ENCODE results near the gene RAB11A. TPM values are rescaled to one million over a fixed set of nuclear protein-coding genes. Genes with fewer than 3 reads are reported as not detected.
A peak's percentile ranks its signal among the peaks of the same experiment; 100 is the strongest.
"Not testable (repeated sequence)": the region's sequence is repeated elsewhere in the genome, so short reads cannot be mapped to it uniquely, and the experiment has no call there.

The RAB11A gene
- total RNA-seq, 2 experiments from 2014 or later: 130 to 197 TPM

DNA sequence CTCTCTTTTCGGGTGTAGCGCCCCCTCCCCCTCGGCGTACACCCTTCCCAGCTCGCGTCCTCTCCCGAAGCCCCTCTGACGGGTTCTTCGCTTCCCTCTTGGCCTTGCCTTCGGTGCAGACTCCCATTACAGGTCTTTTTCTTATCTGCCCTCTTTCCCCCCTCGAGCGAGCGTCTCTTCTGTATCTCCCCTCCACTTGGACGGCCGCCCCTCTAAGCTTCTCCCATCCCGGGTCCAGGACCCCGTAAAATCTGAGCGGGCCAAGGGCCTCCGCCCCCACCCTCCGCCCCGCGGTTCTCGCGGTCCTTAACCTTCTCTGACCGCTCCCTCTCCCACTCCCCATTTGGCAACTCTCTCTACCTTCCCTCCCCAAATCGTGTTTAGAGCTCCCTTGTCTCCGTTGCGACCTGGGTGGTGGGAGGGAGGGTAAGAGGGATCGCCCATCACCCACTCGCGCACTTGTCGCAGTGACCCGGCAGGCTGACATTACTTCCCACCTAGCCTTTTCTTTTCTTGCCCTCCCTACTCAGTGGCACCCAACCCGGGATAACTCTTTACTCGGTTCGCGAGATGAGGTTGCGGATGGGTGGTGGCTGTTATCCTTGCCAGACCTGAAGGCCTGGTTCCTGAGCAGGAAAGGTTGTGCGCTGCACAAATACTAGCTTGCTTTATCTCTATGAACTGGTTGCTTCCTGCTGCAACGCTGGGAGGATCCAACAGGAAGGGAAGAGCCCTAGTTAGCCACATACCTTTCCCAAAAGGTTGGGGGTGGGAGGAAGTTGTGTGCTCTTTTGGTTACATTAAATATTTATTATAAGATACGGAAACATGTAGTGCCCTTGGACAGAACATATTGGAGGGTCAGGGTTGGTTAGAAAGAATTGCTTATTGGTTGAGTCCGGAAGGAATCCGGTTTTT lies 922 bp downstream of the RAB11A start:
- TF ChIP-seq, protein P1, sequence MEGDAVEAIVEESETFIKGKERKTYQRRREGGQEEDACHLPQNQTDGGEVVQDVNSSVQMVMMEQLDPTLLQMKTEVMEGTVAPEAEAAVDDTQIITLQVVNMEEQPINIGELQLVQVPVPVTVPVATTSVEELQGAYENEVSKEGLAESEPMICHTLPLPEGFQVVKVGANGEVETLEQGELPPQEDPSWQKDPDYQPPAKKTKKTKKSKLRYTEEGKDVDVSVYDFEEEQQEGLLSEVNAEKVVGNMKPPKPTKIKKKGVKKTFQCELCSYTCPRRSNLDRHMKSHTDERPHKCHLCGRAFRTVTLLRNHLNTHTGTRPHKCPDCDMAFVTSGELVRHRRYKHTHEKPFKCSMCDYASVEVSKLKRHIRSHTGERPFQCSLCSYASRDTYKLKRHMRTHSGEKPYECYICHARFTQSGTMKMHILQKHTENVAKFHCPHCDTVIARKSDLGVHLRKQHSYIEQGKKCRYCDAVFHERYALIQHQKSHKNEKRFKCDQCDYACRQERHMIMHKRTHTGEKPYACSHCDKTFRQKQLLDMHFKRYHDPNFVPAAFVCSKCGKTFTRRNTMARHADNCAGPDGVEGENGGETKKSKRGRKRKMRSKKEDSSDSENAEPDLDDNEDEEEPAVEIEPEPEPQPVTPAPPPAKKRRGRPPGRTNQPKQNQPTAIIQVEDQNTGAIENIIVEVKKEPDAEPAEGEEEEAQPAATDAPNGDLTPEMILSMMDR (conservative IDR thresholded peaks at IDR 0.05; ENCODE audit: low read length): no peak
- no peak for TF ChIP-seq EZH2phosphoT487 (IDR thresholded peaks at IDR 0.05; ENCODE audit: borderline replicate concordance, low read depth, low read length)
- no peaks in the 10 kb centered on the region for H3K9me2 ChIP-seq (ENCODE audit: insufficient read depth, low read length)
- POLR2A ChIA-PET: interaction anchor here (0.6 to 2.7 kb wide), 12 partner anchors 8 to 940 kb away, joined by 3 to 8 read pairs (median 4); partner anchors contain the start of gene INTS14
- CTCF ChIA-PET (ENCODE audit: unreplicated experiment): interaction anchor here (0.6 kb wide), 1 partner anchor 395 kb away, joined by 7 read pairs; no protein-coding TSS in a partner anchor
- peak overlapping the region; percentile 85 for H3K4me2 ChIP-seq (ENCODE audit: low read length)
- peaks cover 17% of the 10 kb centered on the region for H3K36me3 ChIP-seq (ENCODE audit: insufficient read depth, low read length)
- peak overlapping the region; percentile 90; the same call in 1 of the 2 replicates for H2AFZ ChIP-seq (ENCODE audit: low read length)
- peaks cover 59% of the 10 kb centered on the region for H3K79me2 ChIP-seq (ENCODE audit: insufficient read depth, low read depth, low read length)
- H3K27ac ChIP-seq (ENCODE audit: low read depth, low read length, poor library complexity, severe bottlenecking): peak overlapping the region; percentile 83
- peaks cover 18% of the 10 kb centered on the region for H3K4me1 ChIP-seq (ENCODE audit: insufficient read depth, low read length, poor library complexity, severe bottlenecking)
- DNase-seq (ENCODE audit: low spot score): peak; percentile 41
- H3K4me3 ChIP-seq (ENCODE audit: low read depth, low read length, poor library complexity, severe bottlenecking): peak overlapping the region; percentile 94
- intact Hi-C loops (cut with micrococcal nuclease; ENCODE audit: unreplicated experiment): loop anchor here (2.0 to 5.0 kb wide), 3 partner anchors 77 to 583 kb away; partner anchors contain the start of genes DENND4A, DIS3L and PARP16
- TSS peak; percentile 59 for BruUV-seq (replicated peaks)
- H3K9me3 ChIP-seq (ENCODE audit: low read length): no peaks in the 10 kb centered on the region
- no peaks in the 10 kb centered on the region; the same call in 1 of the 2 replicates for H4K20me1 ChIP-seq (ENCODE audit: insufficient read depth, low read length)

DNA sequence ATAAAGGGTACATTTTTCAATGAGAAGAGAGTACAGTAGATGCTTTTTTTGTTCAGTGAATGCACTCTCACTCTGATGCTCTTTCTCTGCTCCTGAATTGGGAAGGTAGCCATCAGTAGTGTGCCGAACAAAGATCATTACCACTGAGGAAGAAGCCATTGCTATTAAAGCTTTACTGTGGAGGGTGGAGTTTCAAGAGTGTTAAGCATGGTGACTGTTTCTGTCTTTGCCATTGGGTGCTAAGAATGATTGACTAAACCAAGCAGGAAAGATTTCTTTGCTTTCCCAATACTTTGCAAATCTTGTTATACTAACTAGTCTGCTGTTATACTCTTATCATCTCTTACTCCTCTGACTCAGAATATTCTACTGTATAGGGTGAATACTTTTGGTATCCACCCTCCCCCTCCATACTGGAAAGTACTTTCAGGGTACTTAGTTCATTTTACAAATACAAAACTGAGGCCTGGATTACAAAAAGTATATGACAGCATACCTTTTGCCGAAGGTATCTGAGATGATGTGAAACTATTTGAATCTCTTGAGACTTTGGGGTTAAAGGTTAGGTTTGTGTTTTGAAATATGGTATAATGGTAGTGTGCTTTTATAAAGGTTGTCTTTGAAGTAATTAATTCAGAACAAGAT lies 1.7 kb downstream of the RAB11A start:
- BruUV-seq (replicated peaks): no TSS peak

DNA sequence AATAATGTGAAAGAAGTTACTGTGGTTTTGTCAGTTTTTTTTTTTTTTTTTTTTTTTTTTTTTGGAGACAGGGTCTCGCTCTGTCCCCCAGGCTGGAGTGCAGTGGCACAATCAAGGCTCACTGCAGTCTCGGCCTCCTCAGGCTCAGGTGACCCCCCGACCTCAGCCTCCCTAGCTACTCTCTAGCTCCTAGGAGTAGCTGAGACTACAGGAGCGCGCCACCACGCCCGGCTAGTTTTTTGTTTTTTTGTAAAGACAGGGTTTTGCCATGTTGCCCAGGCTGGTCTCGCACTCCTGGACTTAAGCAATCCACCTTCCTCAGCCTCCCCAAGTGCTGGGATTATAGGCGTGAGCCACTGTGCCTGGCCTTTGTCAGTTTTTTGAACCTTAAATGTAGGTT lies 2.6 kb downstream of the RAB11A start:
- Histone ChIP-seq H3K79me2 (ENCODE audit: insufficient read depth, low read depth, low read length) (peaks cover 75% of the 10 kb centered on the region), H3K4me3 (ENCODE audit: low read depth, low read length, poor library complexity, severe bottlenecking) (peak overlapping the region; percentile 94), H3K4me1 (ENCODE audit: insufficient read depth, low read length, poor library complexity, severe bottlenecking) (peaks cover 18% of the 10 kb centered on the region), H3K36me3 (ENCODE audit: insufficient read depth, low read length) (peaks cover 33% of the 10 kb centered on the region), H3K4me2 (ENCODE audit: low read length) (peak overlapping the region; percentile 85)
- ChIA-PET CTCF (ENCODE audit: unreplicated experiment) (interaction anchor here (0.6 kb wide), 1 partner anchor 517 kb away, joined by 3 read pairs; no protein-coding TSS in a partner anchor), POLR2A (interaction anchor here (0.6 kb wide), 1 partner anchor 19 kb away, joined by 3 read pairs; no protein-coding TSS in a partner anchor)
- H3K9me3 ChIP-seq (ENCODE audit: low read length); DNase-seq (ENCODE audit: low spot score); BruUV-seq (replicated peaks); H2AFZ ChIP-seq (ENCODE audit: low read length); H3K9me2 ChIP-seq (ENCODE audit: insufficient read depth, low read length); H3K27ac ChIP-seq (ENCODE audit: low read depth, low read length, poor library complexity, severe bottlenecking); H4K20me1 ChIP-seq (ENCODE audit: insufficient read depth, low read length): not testable (repeated sequence)
- intact Hi-C loops (cut with micrococcal nuclease; ENCODE audit: unreplicated experiment): loop anchor here (5.0 kb wide), 2 partner anchors 420 to 585 kb away; partner anchors contain the start of genes DIS3L and PARP16

More for the DNA sequence above, 1.7 kb downstream of the RAB11A start:
- H3K9me3 ChIP-seq (ENCODE audit: low read length): no peaks in the 10 kb centered on the region
- no peaks in the 10 kb centered on the region for H3K9me2 ChIP-seq (ENCODE audit: insufficient read depth, low read length)
- DNase-seq (ENCODE audit: low spot score): peak; percentile 48
- H3K79me2 ChIP-seq (ENCODE audit: insufficient read depth, low read depth, low read length): peaks cover 67% of the 10 kb centered on the region
- H3K4me2 ChIP-seq (ENCODE audit: low read length): peak overlapping the region; percentile 85
- H3K27ac ChIP-seq (ENCODE audit: low read depth, low read length, poor library complexity, severe bottlenecking): peak overlapping the region; percentile 83
- H3K36me3 ChIP-seq (ENCODE audit: insufficient read depth, low read length): peaks cover 25% of the 10 kb centered on the region
- H2AFZ ChIP-seq (ENCODE audit: low read length): peak overlapping the region; percentile 90; the same call in 1 of the 2 replicates
- H3K4me3 ChIP-seq (ENCODE audit: low read depth, low read length, poor library complexity, severe bottlenecking): peak overlapping the region; percentile 94
- POLR2A ChIA-PET: interaction anchor here (0.6 to 2.7 kb wide), 5 partner anchors 8 to 327 kb away, joined by 3 to 8 read pairs (median 3); no protein-coding TSS in a partner anchor
- intact Hi-C loops (cut with micrococcal nuclease; ENCODE audit: unreplicated experiment): loop anchor here (5.0 kb wide), 2 partner anchors 421 to 584 kb away; partner anchors contain the start of genes DIS3L and PARP16
- H4K20me1 ChIP-seq (ENCODE audit: insufficient read depth, low read length): no peaks in the 10 kb centered on the region; the same call in 1 of the 2 replicates
- H3K4me1 ChIP-seq (ENCODE audit: insufficient read depth, low read length, poor library complexity, severe bottlenecking): peaks cover 18% of the 10 kb centered on the region
- CTCF ChIA-PET (ENCODE audit: unreplicated experiment): no interaction called here
- TF ChIP-seq, protein P1 (conservative IDR thresholded peaks at IDR 0.05; ENCODE audit: low read length): no peak
- TF ChIP-seq EZH2phosphoT487 (IDR thresholded peaks at IDR 0.05; ENCODE audit: borderline replicate concordance, low read depth, low read length): no peak

DNA sequence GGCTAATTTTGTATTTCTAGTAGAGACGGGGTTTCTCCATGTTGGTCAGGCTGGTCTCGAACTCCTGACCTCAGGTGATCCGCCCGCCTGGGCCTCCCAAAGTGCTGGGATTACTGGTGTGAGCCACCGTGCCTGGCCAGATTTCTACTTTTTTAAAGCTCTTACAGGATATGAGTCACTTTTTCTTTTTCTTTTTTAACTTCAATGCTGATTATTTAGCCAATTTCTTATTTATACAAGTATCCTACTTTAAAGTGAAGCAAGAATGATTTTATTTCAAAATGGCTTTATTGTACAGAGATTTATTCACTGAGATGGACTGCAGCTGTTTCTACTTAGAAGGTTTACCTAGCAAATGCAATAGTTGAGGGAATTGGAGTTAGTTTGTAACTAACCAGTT lies 3.3 kb downstream of the RAB11A start:
- H2AFZ ChIP-seq (ENCODE audit: low read length); BruUV-seq (replicated peaks); H3K27ac ChIP-seq (ENCODE audit: low read depth, low read length, poor library complexity, severe bottlenecking); DNase-seq (ENCODE audit: low spot score); H3K9me2 ChIP-seq (ENCODE audit: insufficient read depth, low read length); CTCF ChIA-PET (ENCODE audit: unreplicated experiment); H3K4me3 ChIP-seq (ENCODE audit: low read depth, low read length, poor library complexity, severe bottlenecking); H3K4me2 ChIP-seq (ENCODE audit: low read length); H3K9me3 ChIP-seq (ENCODE audit: low read length); POLR2A ChIA-PET; H4K20me1 ChIP-seq (ENCODE audit: insufficient read depth, low read length): not testable (repeated sequence)
- intact Hi-C loops (cut with micrococcal nuclease; ENCODE audit: unreplicated experiment): loop anchor here (5.0 kb wide), 2 partner anchors 420 to 585 kb away; partner anchors contain the start of genes DIS3L and PARP16
- Histone ChIP-seq H3K79me2 (ENCODE audit: insufficient read depth, low read depth, low read length) (peaks cover 81% of the 10 kb centered on the region), H3K36me3 (ENCODE audit: insufficient read depth, low read length) (peaks cover 40% of the 10 kb centered on the region), H3K4me1 (ENCODE audit: insufficient read depth, low read length, poor library complexity, severe bottlenecking) (peaks cover 18% of the 10 kb centered on the region)

All from OCI-LY7 (cell line).